SK-N-SH treated with all-trans-retinoic acid at 6 μM for 48 hours (cell line): ENCODE data around the gene TAOK2.

ENCODE experiments used
- ARNTL ChIP-seq: fragments of 450-650 bp; formaldehyde crosslinking; IDR thresholded peaks from 2 replicates; pipeline ENCODE4 v1.5.0; 2020; ENCODE audit warnings: low read depth, mild to moderate bottlenecking, moderate library complexity, borderline replicate concordance
- GLIS3 ChIP-seq: fragments of 250-450 bp; sonication (Bioruptor Pico); IDR thresholded peaks from 2 replicates; pipeline ENCODE4 v1.5.0; 2020; ENCODE audit warnings: mild to moderate bottlenecking, moderate library complexity
- ISL1 ChIP-seq: fragments of 250-450 bp; sonication (Bioruptor Pico); IDR thresholded peaks from 2 replicates; pipeline ENCODE4 v2.1.2; 2022; ENCODE audit warnings: mild to moderate bottlenecking, moderate library complexity
- OSR1 ChIP-seq: fragments of 250-450 bp; sonication (Bioruptor Pico); IDR thresholded peaks from 2 replicates; pipeline ENCODE4 v1.8.0; 2022; ENCODE audit warnings: moderate library complexity, mild to moderate bottlenecking, inconsistent platforms
- RARB ChIP-seq: fragments of 250-450 bp; sonication (Bioruptor Pico); IDR thresholded peaks from 2 replicates; pipeline ENCODE4 v1.8.0; 2021; ENCODE audit warnings: mild to moderate bottlenecking, moderate library complexity
- TOX ChIP-seq: fragments of 250-450 bp; sonication (Bioruptor Pico); IDR thresholded peaks from 2 replicates; pipeline ENCODE4 v1.8.0; 2021; ENCODE audit warnings: mild to moderate bottlenecking, moderate library complexity, borderline replicate concordance
- ZFP3 ChIP-seq: fragments of 250-450 bp; sonication (Bioruptor Pico); IDR thresholded peaks from 2 replicates; pipeline ENCODE4 v1.5.0; 2020; ENCODE audit warnings: mild to moderate bottlenecking, moderate library complexity
- ZFP30 ChIP-seq: fragments of 450-650 bp; formaldehyde crosslinking; IDR thresholded peaks from 2 replicates; pipeline ENCODE4 v1.5.0; 2022; ENCODE audit warnings: mild to moderate bottlenecking, moderate library complexity
- ZNF565 ChIP-seq: fragments of 450-650 bp; formaldehyde crosslinking; conservative IDR thresholded peaks from 2 replicates; pipeline ENCODE4 v1.5.0; 2020; ENCODE audit warnings: low read depth, mild to moderate bottlenecking, moderate library complexity
- ZNF70 ChIP-seq: fragments of 450-650 bp; formaldehyde crosslinking; IDR thresholded peaks from 2 replicates; pipeline ENCODE4 v1.5.0; 2020; ENCODE audit warnings: mild to moderate bottlenecking, moderate library complexity
- ZNF8 ChIP-seq: fragments of 450-650 bp; formaldehyde crosslinking; IDR thresholded peaks from 2 replicates; pipeline ENCODE4 v1.5.0; 2020; ENCODE audit warnings: mild to moderate bottlenecking, moderate library complexity
- TF ChIP-seq, protein P1 (sequence below): fragments of 250-450 bp; sonication (Bioruptor Pico); IDR thresholded peaks from 2 replicates; pipeline ENCODE4 v1.5.1; 2021; ENCODE audit warnings: mild to moderate bottlenecking, moderate library complexity
- TF ChIP-seq, protein P2 (sequence below): fragments of 250-450 bp; sonication (Bioruptor Pico); IDR thresholded peaks from 2 replicates; pipeline ENCODE4 v1.8.0; 2020; ENCODE audit warnings: mild to moderate bottlenecking, moderate library complexity, borderline replicate concordance

DNA sequence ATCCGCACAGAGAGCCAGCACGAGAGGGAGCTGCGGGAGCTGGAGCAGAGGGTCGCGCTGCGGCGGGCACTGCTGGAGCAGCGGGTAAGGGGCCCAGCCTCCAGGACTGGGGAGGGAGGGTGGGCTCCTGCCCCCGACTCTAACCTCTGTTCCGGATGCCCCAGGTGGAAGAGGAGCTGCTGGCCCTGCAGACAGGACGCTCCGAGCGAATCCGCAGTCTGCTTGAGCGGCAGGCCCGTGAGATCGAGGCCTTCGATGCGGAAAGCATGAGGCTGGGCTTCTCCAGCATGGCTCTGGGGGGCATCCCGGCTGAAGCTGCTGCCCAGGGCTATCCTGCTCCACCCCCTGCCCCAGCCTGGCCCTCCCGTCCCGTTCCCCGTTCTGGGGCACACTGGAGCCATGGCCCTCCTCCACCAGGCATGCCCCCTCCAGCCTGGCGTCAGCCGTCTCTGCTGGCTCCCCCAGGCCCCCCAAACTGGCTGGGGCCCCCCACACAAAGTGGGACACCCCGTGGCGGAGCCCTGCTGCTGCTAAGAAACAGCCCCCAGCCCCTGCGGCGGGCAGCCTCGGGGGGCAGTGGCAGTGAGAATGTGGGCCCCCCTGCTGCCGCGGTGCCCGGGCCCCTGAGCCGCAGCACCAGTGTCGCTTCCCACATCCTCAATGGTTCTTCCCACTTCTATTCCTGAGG lies 17.4 kb downstream of the TAOK2 start:
- TF ChIP-seq ZNF565 (no peak), ISL1 (CRISPR knock-in tag) (no peak), ZNF8 (CRISPR knock-in tag) (no peak), RARB (no peak), OSR1 (CRISPR knock-in tag) (no peak), ARNTL (CRISPR knock-in tag) (no peak), ZFP30 (CRISPR knock-in tag) (no peak), GLIS3 (no peak), ZFP3 (no peak), ZNF70 (no peak), TOX (CRISPR knock-in tag) (no peak)
- TF ChIP-seq, protein P1, sequence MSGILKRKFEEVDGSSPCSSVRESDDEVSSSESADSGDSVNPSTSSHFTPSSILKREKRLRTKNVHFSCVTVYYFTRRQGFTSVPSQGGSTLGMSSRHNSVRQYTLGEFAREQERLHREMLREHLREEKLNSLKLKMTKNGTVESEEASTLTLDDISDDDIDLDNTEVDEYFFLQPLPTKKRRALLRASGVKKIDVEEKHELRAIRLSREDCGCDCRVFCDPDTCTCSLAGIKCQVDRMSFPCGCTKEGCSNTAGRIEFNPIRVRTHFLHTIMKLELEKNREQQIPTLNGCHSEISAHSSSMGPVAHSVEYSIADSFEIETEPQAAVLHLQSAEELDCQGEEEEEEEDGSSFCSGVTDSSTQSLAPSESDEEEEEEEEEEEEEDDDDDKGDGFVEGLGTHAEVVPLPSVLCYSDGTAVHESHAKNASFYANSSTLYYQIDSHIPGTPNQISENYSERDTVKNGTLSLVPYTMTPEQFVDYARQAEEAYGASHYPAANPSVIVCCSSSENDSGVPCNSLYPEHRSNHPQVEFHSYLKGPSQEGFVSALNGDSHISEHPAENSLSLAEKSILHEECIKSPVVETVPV (CRISPR knock-in tag), result no peak
- TF ChIP-seq, protein P2, sequence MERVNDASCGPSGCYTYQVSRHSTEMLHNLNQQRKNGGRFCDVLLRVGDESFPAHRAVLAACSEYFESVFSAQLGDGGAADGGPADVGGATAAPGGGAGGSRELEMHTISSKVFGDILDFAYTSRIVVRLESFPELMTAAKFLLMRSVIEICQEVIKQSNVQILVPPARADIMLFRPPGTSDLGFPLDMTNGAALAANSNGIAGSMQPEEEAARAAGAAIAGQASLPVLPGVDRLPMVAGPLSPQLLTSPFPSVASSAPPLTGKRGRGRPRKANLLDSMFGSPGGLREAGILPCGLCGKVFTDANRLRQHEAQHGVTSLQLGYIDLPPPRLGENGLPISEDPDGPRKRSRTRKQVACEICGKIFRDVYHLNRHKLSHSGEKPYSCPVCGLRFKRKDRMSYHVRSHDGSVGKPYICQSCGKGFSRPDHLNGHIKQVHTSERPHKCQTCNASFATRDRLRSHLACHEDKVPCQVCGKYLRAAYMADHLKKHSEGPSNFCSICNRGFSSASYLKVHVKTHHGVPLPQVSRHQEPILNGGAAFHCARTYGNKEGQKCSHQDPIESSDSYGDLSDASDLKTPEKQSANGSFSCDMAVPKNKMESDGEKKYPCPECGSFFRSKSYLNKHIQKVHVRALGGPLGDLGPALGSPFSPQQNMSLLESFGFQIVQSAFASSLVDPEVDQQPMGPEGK, result no peak
